SK-N-SH (cell line): ENCODE measurements around the gene PDE4B. TPM values are rescaled to one million over a fixed set of nuclear protein-coding genes. Genes with fewer than 3 reads are reported as not detected.

Source experiments
- CTCF ChIA-PET: fragments of 300-600, 350-600 bp; formaldehyde crosslinking; extraction: SDS; loops from one replicate; lab custom pipeline; 2021; lab: Yijun Ruan, JAX
- POLR2A ChIA-PET: fragments of 350-600 bp; sonication (Branson Sonifier 250); formaldehyde crosslinking; extraction: SDS; loops from one replicate; lab custom pipeline; 2020; ENCODE audit warnings: antibody characterized with exemption, inconsistent platforms; lab: Yijun Ruan, JAX
- DNase-seq: peaks from one replicate; pipeline ENCODE4 v3.0.0; 2012
- H2AFZ ChIP-seq: fragments of 200-600 bp; sonication (generic); 2 replicates; pipeline ENCODE4 v1.8.1; 2016; ENCODE audit warnings: antibody characterized with exemption, mild to moderate bottlenecking, low read depth
- H3F3A ChIP-seq: fragments of 200-600 bp; sonication (generic); replicated peaks from 2 replicates; pipeline ENCODE3; 2016; ENCODE audit warnings: antibody characterized with exemption, mild to moderate bottlenecking; ENCODE audit not compliant: insufficient read depth
- H3K27ac ChIP-seq, 2 experiments: fragments of 200-500 bp in 1 of 2; fragments of 200-600 bp in 1 of 2; sonication (Bioruptor generic) in 1 of 2; sonication (generic), shearing (Covaris generic) in 1 of 2; 2 replicates each; pipeline versions ENCODE4 v1.5.1 to v1.6.1; 2014 to 2016; ENCODE audit warnings: low read depth in 2 of 2, inconsistent platforms in 1 of 2, low read length in 1 of 2, mild to moderate bottlenecking in 1 of 2, mixed read lengths in 1 of 2
- H3K27me3 ChIP-seq: fragments of 200-600 bp; sonication (generic), shearing (Covaris generic); 2 replicates; pipeline ENCODE4 v1.6.1; 2016; ENCODE audit warnings: mixed run types; ENCODE audit not compliant: insufficient read depth
- H3K36me3 ChIP-seq, 2 experiments: fragments of 200-500 bp in 1 of 2; fragments of 200-600 bp in 1 of 2; sonication (Bioruptor generic) in 1 of 2; sonication (generic) in 1 of 2; replicated peaks in 1 of 2; 2 replicates each; pipeline versions ENCODE3 to v1.5.1; 2014 to 2016; ENCODE audit warnings: low read length in 1 of 2, mild to moderate bottlenecking in 1 of 2; ENCODE audit not compliant: insufficient read depth in 2 of 2, control insufficient read depth in 1 of 2
- H3K4me1 ChIP-seq, 2 experiments: fragments of 200-500 bp in 1 of 2; fragments of 200-600 bp in 1 of 2; sonication (Bioruptor generic) in 1 of 2; sonication (generic), shearing (Covaris generic) in 1 of 2; 2 replicates each; pipeline versions ENCODE4 v1.5.1 to v1.6.1; 2014 to 2016; ENCODE audit warnings: low read depth in 1 of 2, low read length in 1 of 2, mixed run types in 1 of 2; ENCODE audit not compliant: insufficient read depth in 2 of 2, control insufficient read depth in 1 of 2
- H3K4me2 ChIP-seq: fragments of 200-600 bp; sonication (generic), shearing (Covaris generic); 2 replicates; pipeline ENCODE4 v1.6.1; 2017; ENCODE audit warnings: mixed run types
- H3K4me3 ChIP-seq, 2 experiments: fragments of 200-500 bp in 1 of 2; fragments of 200-600 bp in 1 of 2; sonication (Bioruptor generic) in 1 of 2; sonication (generic), shearing (Covaris generic) in 1 of 2; 2 replicates each; pipeline versions ENCODE4 v1.5.1 to v1.8.1; 2014 to 2016; ENCODE audit warnings: low read depth in 2 of 2, inconsistent platforms in 1 of 2, low read length in 1 of 2, mild to moderate bottlenecking in 1 of 2, mixed read lengths in 1 of 2, moderate library complexity in 1 of 2
- H3K79me2 ChIP-seq: fragments of 200-600 bp; sonication (generic); 2 replicates; pipeline ENCODE4 v1.8.1; 2017; ENCODE audit warnings: mild to moderate bottlenecking; ENCODE audit not compliant: insufficient read depth
- H3K9ac ChIP-seq: fragments of 200-600 bp; sonication (generic); 2 replicates; pipeline ENCODE4 v1.6.1; 2017; ENCODE audit warnings: mixed run types
- H3K9me2 ChIP-seq: fragments of 200-600 bp; sonication (generic); 2 replicates; pipeline ENCODE4 v1.6.1; 2017; ENCODE audit warnings: mixed run types
- H3K9me3 ChIP-seq: fragments of 200-600 bp; sonication (generic); 2 replicates; pipeline ENCODE4 v1.6.1; 2017; ENCODE audit warnings: mixed run types, mild to moderate bottlenecking, moderate library complexity
- H4K20me1 ChIP-seq: fragments of 200-600 bp; sonication (generic); 2 replicates; pipeline ENCODE4 v1.6.1; 2017; ENCODE audit warnings: mild to moderate bottlenecking, mixed run types; ENCODE audit not compliant: insufficient read depth
- EP300 ChIP-seq, 2 experiments: IDR thresholded peaks; 2 replicates each; pipeline versions ENCODE4 v1.4.0 to v1.6.1; 2012; ENCODE audit warnings: borderline replicate concordance in 1 of 2, low read depth in 1 of 2, low read length in 1 of 2
- FOXJ3 ChIP-seq: sonication (generic); formaldehyde crosslinking; IDR thresholded peaks from 2 replicates; pipeline ENCODE4 v1.5.1; 2020; ENCODE audit warnings: mild to moderate bottlenecking, missing genetic modification reagents
- GABPA ChIP-seq: IDR thresholded peaks from 2 replicates; pipeline ENCODE4 v1.4.0; 2012; ENCODE audit warnings: low read depth, mild to moderate bottlenecking
- JUND ChIP-seq: IDR thresholded peaks from 2 replicates; pipeline ENCODE4 v1.4.0; 2012
- MAX ChIP-seq: IDR thresholded peaks from 2 replicates; pipeline ENCODE4 v1.4.0; 2012; ENCODE audit warnings: low read depth
- NRF1 ChIP-seq: IDR thresholded peaks from 2 replicates; pipeline ENCODE4 v1.6.1; 2012; ENCODE audit warnings: low read depth, mild to moderate bottlenecking, low read length
- PBX3 ChIP-seq: IDR thresholded peaks from 2 replicates; pipeline ENCODE4; 2012
- POLR2AphosphoS5 ChIP-seq: IDR thresholded peaks from 2 replicates; pipeline ENCODE4 v1.6.1; 2012; ENCODE audit warnings: low read depth, low read length
- RAD21 ChIP-seq: IDR thresholded peaks from 2 replicates; pipeline ENCODE4 v1.6.1; 2012; ENCODE audit warnings: mild to moderate bottlenecking, low read length
- RCOR1 ChIP-seq: fragments of 150-350 bp; IDR thresholded peaks from 2 replicates; pipeline ENCODE4 v1.6.1; 2017; ENCODE audit warnings: antibody characterized with exemption, low read length
- REST ChIP-seq: IDR thresholded peaks from 2 replicates; pipeline ENCODE4 v1.6.1; 2012; ENCODE audit warnings: mild to moderate bottlenecking, low read depth, low read length, moderate library complexity
- TAF1 ChIP-seq: IDR thresholded peaks from 2 replicates; pipeline ENCODE4 v1.6.1; 2012; ENCODE audit warnings: low read depth, mild to moderate bottlenecking, low read length, moderate library complexity, borderline replicate concordance
- USF2 ChIP-seq: fragments of 150-350 bp; IDR thresholded peaks from 2 replicates; pipeline ENCODE4 v1.6.1; 2017; ENCODE audit warnings: antibody characterized with exemption, low read length, low read depth, borderline replicate concordance
- WGBS: methylation state at CpG from one replicate; pipeline ENCODE4 v1.1.6; 2017; ENCODE audit warnings: low lambda C conversion rate; 5-methylcytosine and 5-hydroxymethylcytosine counted together
- polyA plus RNA-seq, 3 experiments: library from polyadenylated mRNA; depleted of rRNA; stranded (reverse); fragments of >200 nt; gene quantifications; 2 replicates each; pipeline ENCODE4 v1.2.3, GENCODE V29; 2012

PDE4B gene
- polyA plus RNA-seq, 1 of the 3 experiments (the other 2 are of a cell fraction) = 1.9 TPM

GRCh38 chr1:66373157-66373591 lies 580.5 kb downstream of the PDE4B start:
- H3K9me3 ChIP-seq = no peaks in the 10 kb centered on the region
- no peaks in the 10 kb centered on the region for H3K27me3 ChIP-seq
- no peaks in the 10 kb centered on the region for H4K20me1 ChIP-seq
- ChIA-PET CTCF (interaction anchor here (0.6 kb wide), 1 partner anchor 354 kb away, joined by 3 read pairs; no protein-coding TSS in a partner anchor), POLR2A (no interaction called here)
- no peak for DNase-seq
- WGBS = 96% methylated on average over 4 of the region's 4 CpGs
- no peak overlapping the region for H3K9ac ChIP-seq
- TF ChIP-seq REST = no peak
- no peak for TF ChIP-seq EP300 (IDR thresholded peaks at IDR 0.05; ENCODE audit: borderline replicate concordance in 1 of 2, low read depth in 1 of 2, low read length in 1 of 2)
- no peak for TF ChIP-seq NRF1
- no peak for TF ChIP-seq TAF1
- TF ChIP-seq MAX = no peak
- no peak for TF ChIP-seq RAD21
- TF ChIP-seq JUND = no peak
- no peak overlapping the region for H3K4me3 ChIP-seq
- peaks cover 44% of the 10 kb centered on the region for H3F3A ChIP-seq
- H3K79me2 ChIP-seq = no peaks in the 10 kb centered on the region
- peaks cover 5 to 17% of the 10 kb centered on the region in 2 experiments for H3K36me3 ChIP-seq
- peaks cover 3 to 18% of the 10 kb centered on the region in 2 experiments for H3K4me1 ChIP-seq
- H3K9me2 ChIP-seq = no peaks in the 10 kb centered on the region
- no peak overlapping the region for H3K4me2 ChIP-seq
- H3K27ac ChIP-seq = 0 out of 4 replicates have a peak overlapping the region, but pooled peaks of 1 of the 2 experiments have one; percentile 86
- H2AFZ ChIP-seq = no peak overlapping the region

GRCh38 chr1:66374148-66374547 lies 581.5 kb downstream of the PDE4B start:
- H3K36me3 ChIP-seq = peaks cover 5 to 17% of the 10 kb centered on the region in 2 experiments
- peaks cover 3 to 18% of the 10 kb centered on the region in 2 experiments for H3K4me1 ChIP-seq
- ChIA-PET CTCF (no interaction called here), POLR2A (no interaction called here)
- no peaks in the 10 kb centered on the region for H3K27me3 ChIP-seq
- H4K20me1 ChIP-seq = no peaks in the 10 kb centered on the region
- no peaks in the 10 kb centered on the region for H3K9me3 ChIP-seq
- H3K4me3 ChIP-seq = no peak overlapping the region
- DNase-seq = no peak
- WGBS = 90% methylated on average over 2 of the region's 2 CpGs
- H3K27ac ChIP-seq = peak overlapping the region in 1 of 2 experiments; percentile 75; a peak in 2 of 4 replicates
- TF ChIP-seq GABPA (no peak), JUND (no peak), PBX3 (no peak; the same call in 1 of the 2 replicates), NRF1 (no peak), FOXJ3 (no peak), USF2 (no peak), POLR2AphosphoS5 (no peak), RCOR1 (no peak)
- H3K4me2 ChIP-seq = peak overlapping the region; percentile 52
- no peak overlapping the region; the same call in 1 of the 2 replicates for H3K9ac ChIP-seq
- H2AFZ ChIP-seq = no peak overlapping the region
- no peaks in the 10 kb centered on the region for H3K9me2 ChIP-seq
- peaks cover 44% of the 10 kb centered on the region for H3F3A ChIP-seq
- H3K79me2 ChIP-seq = no peaks in the 10 kb centered on the region
